Ovary (tissue), 10 donors: Measurements from ENCODE around the gene FMN1. TPM values are rescaled to one million over a fixed set of nuclear protein-coding genes. Genes with fewer than 3 reads are reported as not detected.

Experiments
- DNase-seq, 5 donors: peaks; one replicate each; pipeline ENCODE4 v3.0.0-alpha.2; 2019 to 2020
- H3K27ac ChIP-seq, 2 donors: fragments of 200-600 bp; one replicate each; pipeline versions ENCODE4 v1.5.1 to v1.8.0; 2019 to 2022
- H3K27me3 ChIP-seq: fragments of 200-600 bp; one replicate; pipeline ENCODE4 v1.8.0; 2022
- H3K36me3 ChIP-seq: fragments of 200-600 bp; sonication (generic); one replicate; pipeline ENCODE4 v1.5.1; 2019
- H3K4me1 ChIP-seq: one replicate; pipeline ENCODE4 v1.8.1; 2013; ENCODE audit warnings: mild to moderate bottlenecking, moderate library complexity; ENCODE audit not compliant: insufficient read depth
- H3K4me3 ChIP-seq: fragments of 200-600 bp; sonication (generic); one replicate; pipeline ENCODE4 v1.5.1; 2017
- H3K9me3 ChIP-seq, 2 donors: fragments of 200-600 bp in 1 of 2; sonication (generic) in 1 of 2; one replicate each; pipeline versions ENCODE4 v1.5.1 to v1.8.1; 2013 to 2019; ENCODE audit warnings: mild to moderate bottlenecking in 1 of 2, moderate library complexity in 1 of 2
- CTCF ChIP-seq, 3 donors: fragments of 450-650 bp in 2 of 3; fragments of 200-600 bp in 1 of 3; IDR thresholded peaks; one replicate each; pipeline versions ENCODE4 v1.5.1 to v1.8.0; 2016 to 2022; ENCODE audit warnings: antibody characterized with exemption in 3 of 3, mild to moderate bottlenecking in 1 of 3
- EP300 ChIP-seq: sonication (generic); formaldehyde crosslinking; IDR thresholded peaks from one replicate; pipeline ENCODE4 v1.6.1; 2017; ENCODE audit warnings: antibody characterized with exemption
- POLR2A ChIP-seq: fragments of 450-650 bp; IDR thresholded peaks from one replicate; pipeline ENCODE4 v1.6.1; 2017; ENCODE audit warnings: antibody characterized with exemption, mild to moderate bottlenecking, moderate library complexity
- WGBS, 3 donors: extraction: QIAGEN DNeasy Blood & Tissue Kit in 1 of 3; methylation state at CpG; one replicate each; pipeline versions ENCODE4 v1.1.5 to v1.1.7; 2013 to 2017; 5-methylcytosine and 5-hydroxymethylcytosine counted together
- intact Hi-C, 4 donors: fragments of 100-400 bp; cut with DNase I; formaldehyde crosslinking; loops; one replicate each; pipeline versions ENCODE4 v1.11.0 to v1.15.1; 2022 to 2023
- long read RNA-seq, 3 donors: library from polyadenylated mRNA in 2 of 3; unstranded in 2 of 3; transcript quantifications; one replicate each; pipeline ENCODE4 v2.0.0 and lab custom pipeline, GENCODE V29; 2021 to 2026
- polyA plus RNA-seq, 2 donors: library from polyadenylated mRNA; stranded (reverse); fragments of 200-250 nt in 1 of 2; fragments of 350-450 nt in 1 of 2; fragmentation: Illumina TruSeq in 1 of 2; extraction: RNeasy Lipid Tissue Mini Kit (QIAGEN cat#74804) in 1 of 2; gene quantifications; one replicate each; pipeline ENCODE4 v1.2.3, GENCODE V29; 2013 to 2014
- total RNA-seq, 7 donors: library from RNA; depleted of rRNA in 2 of 7; stranded (reverse); fragments of >200 nt in 2 of 7; fragmentation: NEBNext Ultra II Directional in 3 of 7; extraction: Animal tissue kit (Norgen Biotek cat#: 25700) in 3 of 7; gene quantifications; one replicate each; pipeline versions ENCODE4 v1.1.0 to v1.2.4, GENCODE V29; 2016 to 2023
- donor health status: DM: no; HTN: no; CAD: no; lungs with moderate emphysema.
- donor health status: DM: no; HTN: no; CAD: no.
- donor health status: Bipolar disorder and iron deficiency.
- donor health status: DM: yes; HTN: yes; CAD: no.
- donor health status: DM: no; HTN: no; CAD: no.
- donor health status: DM: yes; HTN: yes; CAD: no.

Gene FMN1
- total RNA-seq (10 to 100 TPM in 2 of 7 donors, 1 to 10 TPM in 4, under 1 TPM in 1; 0.76 to 16.9 (median 3.3) TPM), polyA plus RNA-seq (under 1 TPM; 0.13 to 0.80 TPM)
- long read RNA-seq, donor 1, partial matches to known transcripts: 3 of 3 reads
- long read RNA-seq, donor 1, other reads (novel, unspliced or antisense): 0 of 3 reads
- long read RNA-seq, donor 2: 0 reads
- long read RNA-seq, donor 3, partial matches to known transcripts: 0 of 1 reads
- long read RNA-seq, donor 3, other reads (novel, unspliced or antisense): 1 of 1 reads

DNA sequence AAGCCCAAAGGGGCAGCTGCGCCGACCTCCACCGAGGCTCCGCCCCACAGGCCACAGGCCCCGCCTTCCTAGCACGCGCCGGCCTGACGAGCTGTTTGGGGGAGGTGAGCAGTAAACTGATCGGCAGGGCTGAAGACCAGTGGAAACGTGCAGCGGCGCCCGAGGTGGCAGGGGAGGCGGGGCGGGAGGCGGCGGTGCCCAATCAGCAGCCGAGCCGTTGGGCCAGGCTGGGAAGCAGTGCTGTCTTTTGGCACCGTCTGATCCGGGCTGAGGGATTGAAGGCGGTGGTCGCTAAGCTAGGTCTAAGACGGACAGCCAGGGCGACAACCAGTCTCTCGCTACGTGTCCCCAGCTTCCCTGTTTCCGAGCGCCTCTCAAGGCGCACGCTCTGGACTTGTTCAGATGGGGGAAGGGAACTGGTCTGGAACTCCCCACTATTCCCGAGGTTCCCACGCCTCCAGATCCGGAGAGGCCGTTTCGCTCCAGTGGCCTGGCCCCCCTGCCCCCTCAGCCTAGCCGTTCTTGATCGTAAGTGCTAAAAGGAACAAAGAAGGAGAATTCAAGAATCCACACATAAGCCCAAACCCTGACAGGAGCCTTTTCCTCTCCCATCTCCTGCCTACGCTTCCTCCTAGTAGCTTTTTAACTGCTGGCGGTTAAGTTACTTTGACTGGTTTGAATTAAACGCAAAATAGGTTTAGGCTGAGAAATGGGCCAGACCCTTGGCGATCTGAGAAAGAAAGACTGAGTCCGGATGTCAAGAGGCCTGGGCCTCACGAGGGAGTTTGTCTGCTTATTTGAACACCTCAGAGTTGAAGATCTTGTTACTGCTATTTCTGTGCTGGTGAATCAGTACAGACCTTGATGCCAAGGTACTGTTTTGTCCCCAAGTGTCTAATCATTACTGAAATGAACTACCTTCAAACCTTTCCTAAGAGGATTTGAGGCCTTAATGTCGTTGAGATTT is at the start of gene FMN1:
TSS of gene FMN1 (minus strand) at position 11 of the 967 bp plus-strand sequence. CDS start 39,800 bp downstream, outside the sequence.
- TF ChIP-seq POLR2A (no peak), CTCF (IDR thresholded peaks at IDR 0.05) (no peak), EP300 (no peak)
- peak; percentile 51 to 81 (median 65) for DNase-seq
- intact Hi-C loops: no loop called here
- 6 to 10% (median 8%) methylated on average over 34 to 46 of the region's 46 CpGs for WGBS, 3 donors
- Histone ChIP-seq H3K36me3 (no peaks in the 10 kb centered on the region), H3K9me3 (no peaks in the 10 kb centered on the region), H3K4me1 (peaks cover 3% of the 10 kb centered on the region), H3K27me3 (no peaks in the 10 kb centered on the region), H3K27ac (no peak within 1 kb of the TSS), H3K4me3 (peak within 1 kb of the TSS; percentile 48)

- H3K9me3 ChIP-seq: no peaks in the 10 kb centered on the region
- intact Hi-C loops: no loop called here
- H3K27me3 ChIP-seq: no peaks in the 10 kb centered on the region
- 70 to 86% (median 74%) methylated on average over 1 of the region's 1 CpG for WGBS, 3 donors
- no peak overlapping the region for H3K4me3 ChIP-seq
- DNase-seq: no peak
- H3K36me3 ChIP-seq: no peaks in the 10 kb centered on the region
- no peaks in the 10 kb centered on the region for H3K4me1 ChIP-seq
- no peak overlapping the region for H3K27ac ChIP-seq
- TF ChIP-seq EP300: no peak
- no peak for TF ChIP-seq POLR2A
- no peak for TF ChIP-seq CTCF (IDR thresholded peaks at IDR 0.05)
These were observed 49.4 kb upstream of the FMN1 start for GRCh38 chr15:33243869-33244268.

DNA sequence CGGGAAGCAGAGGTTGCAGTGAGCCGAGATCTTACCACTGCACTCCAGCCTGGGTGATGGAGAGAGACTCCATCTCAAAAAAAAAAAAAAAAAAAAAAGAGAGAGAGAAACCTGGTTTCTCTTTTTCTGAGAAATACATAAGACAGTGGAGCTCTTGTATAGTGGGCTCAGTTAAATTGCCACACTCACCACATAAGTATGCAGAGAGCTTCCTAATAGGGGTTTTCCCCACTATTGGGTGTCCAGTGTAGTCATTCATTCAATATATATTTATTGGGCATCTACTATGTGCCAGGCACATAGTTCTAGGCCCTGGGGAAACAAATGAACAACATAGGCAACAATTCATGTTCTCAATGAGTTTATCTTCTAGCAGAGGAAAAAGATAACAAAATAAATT is 48.9 kb upstream of the FMN1 start:
- Histone ChIP-seq H3K27ac (no peak overlapping the region), H3K27me3 (no peaks in the 10 kb centered on the region), H3K36me3 (no peaks in the 10 kb centered on the region), H3K9me3 (no peaks in the 10 kb centered on the region), H3K4me1 (no peaks in the 10 kb centered on the region), H3K4me3 (no peak overlapping the region)
- intact Hi-C loops: no loop called here
- 90 to 95% (median 92%) methylated on average over 2 of the region's 2 CpGs for WGBS, 3 donors
- TF ChIP-seq CTCF (IDR thresholded peaks at IDR 0.05): no peak
- no peak for TF ChIP-seq EP300
- no peak for TF ChIP-seq POLR2A
- DNase-seq: no peak

GRCh38 chr15:33242669-33243191 is 48.2 kb upstream of the FMN1 start:
- H3K27me3 ChIP-seq: no peaks in the 10 kb centered on the region
- WGBS, 3 donors: 84 to 85% (median 85%) methylated on average over 5 of the region's 5 CpGs
- H3K36me3 ChIP-seq: no peaks in the 10 kb centered on the region
- H3K4me3 ChIP-seq: no peak overlapping the region
- TF ChIP-seq EP300: no peak
- TF ChIP-seq CTCF (IDR thresholded peaks at IDR 0.05): no peak
- TF ChIP-seq POLR2A: no peak
- no peaks in the 10 kb centered on the region for H3K9me3 ChIP-seq
- H3K4me1 ChIP-seq: no peaks in the 10 kb centered on the region
- no peak for DNase-seq
- no peak overlapping the region for H3K27ac ChIP-seq
- intact Hi-C loops: no loop called here
